Cardiac fibroblast (primary cell): ENCODE measurements around the gene PRKCA.
"Not testable (repeated sequence)": the region's sequence is repeated elsewhere in the genome, so short reads cannot be mapped to it uniquely, and the experiment has no call there.

ENCODE experiments used
- DNase-seq, 2 donors: peaks; one replicate each; pipeline versions ENCODE4 v3.0.0 to v3.0.0-alpha.2; 2010; ENCODE audit warnings: low read depth in 2 of 2
- H3K4me3 ChIP-seq, 2 donors: replicated peaks in 1 of 2; 1 replicate in 1 of 2; 2 replicates in 1 of 2; pipeline ENCODE4 v1.5.1; 2011; ENCODE audit warnings: low read depth in 2 of 2, low read length in 2 of 2, mild to moderate bottlenecking in 2 of 2, moderate library complexity in 1 of 2
- TF ChIP-seq, protein P1 (sequence below): IDR thresholded peaks from one replicate; pipeline ENCODE4 v1.5.1; 2011; ENCODE audit warnings: low read depth, mild to moderate bottlenecking, low read length, inconsistent platforms

Gene PRKCA

DNA sequence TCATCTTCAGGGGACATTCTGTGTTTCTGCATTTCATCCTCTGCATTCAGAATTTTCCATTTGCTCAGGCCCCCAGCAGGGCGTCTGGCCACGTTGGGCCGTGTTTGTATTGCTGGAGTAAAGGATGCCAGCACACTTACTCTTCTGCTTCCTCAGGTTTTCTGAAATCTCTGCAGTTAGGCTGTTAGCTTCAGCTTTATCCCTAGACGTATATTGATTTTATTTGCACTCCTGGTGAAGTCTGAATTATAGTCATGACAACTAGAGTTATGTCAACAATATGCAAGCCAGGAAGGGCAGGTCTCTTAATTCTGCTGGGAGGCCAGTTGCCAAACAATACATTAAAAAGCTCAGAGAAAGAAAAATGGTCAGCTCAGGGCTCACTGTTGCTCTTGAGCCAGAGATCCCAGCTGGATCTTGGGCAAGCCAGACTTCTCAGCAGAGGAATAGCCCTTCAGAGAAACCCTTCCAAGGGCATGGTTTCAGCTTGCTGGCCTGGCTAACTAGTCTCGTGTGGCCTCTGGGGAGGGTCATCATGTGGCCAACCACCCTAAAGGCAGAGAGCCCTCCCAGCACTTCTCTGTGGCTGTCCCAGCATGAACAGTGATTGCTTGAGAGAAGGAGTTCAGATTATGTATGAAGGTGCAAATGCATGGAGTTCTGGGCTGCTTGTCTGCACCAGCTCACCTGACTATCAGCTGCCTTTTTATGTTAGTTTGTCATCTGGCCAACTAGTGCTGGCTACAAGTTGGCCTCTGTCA, 422.3 kb downstream of the PRKCA start:
- DNase-seq: peak; percentile 63 to 77
- TF ChIP-seq, protein P1, sequence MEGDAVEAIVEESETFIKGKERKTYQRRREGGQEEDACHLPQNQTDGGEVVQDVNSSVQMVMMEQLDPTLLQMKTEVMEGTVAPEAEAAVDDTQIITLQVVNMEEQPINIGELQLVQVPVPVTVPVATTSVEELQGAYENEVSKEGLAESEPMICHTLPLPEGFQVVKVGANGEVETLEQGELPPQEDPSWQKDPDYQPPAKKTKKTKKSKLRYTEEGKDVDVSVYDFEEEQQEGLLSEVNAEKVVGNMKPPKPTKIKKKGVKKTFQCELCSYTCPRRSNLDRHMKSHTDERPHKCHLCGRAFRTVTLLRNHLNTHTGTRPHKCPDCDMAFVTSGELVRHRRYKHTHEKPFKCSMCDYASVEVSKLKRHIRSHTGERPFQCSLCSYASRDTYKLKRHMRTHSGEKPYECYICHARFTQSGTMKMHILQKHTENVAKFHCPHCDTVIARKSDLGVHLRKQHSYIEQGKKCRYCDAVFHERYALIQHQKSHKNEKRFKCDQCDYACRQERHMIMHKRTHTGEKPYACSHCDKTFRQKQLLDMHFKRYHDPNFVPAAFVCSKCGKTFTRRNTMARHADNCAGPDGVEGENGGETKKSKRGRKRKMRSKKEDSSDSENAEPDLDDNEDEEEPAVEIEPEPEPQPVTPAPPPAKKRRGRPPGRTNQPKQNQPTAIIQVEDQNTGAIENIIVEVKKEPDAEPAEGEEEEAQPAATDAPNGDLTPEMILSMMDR: no peak
- no peak overlapping the region for H3K4me3 ChIP-seq

DNA sequence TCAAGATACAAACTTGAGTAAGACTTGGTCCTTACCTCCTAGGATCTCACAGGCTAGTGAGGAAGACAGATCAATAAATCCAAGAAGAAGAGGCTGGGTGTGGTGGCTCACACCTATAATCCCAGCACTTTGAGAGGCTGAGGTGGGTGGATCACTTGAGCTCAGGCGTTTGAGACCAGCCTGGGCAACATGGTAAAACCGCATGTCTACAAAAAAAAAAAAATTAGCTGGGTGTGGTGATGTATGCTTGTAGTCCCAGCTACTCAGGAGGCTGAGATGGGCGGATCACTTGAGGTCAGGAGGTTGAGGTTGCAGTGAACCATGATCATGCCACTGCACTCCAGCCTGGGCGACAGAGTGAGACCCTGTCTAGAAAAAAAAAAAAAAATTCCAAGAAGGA, 423.0 kb downstream of the PRKCA start:
- DNase-seq, H3K4me3 ChIP-seq: not testable (repeated sequence)

DNA sequence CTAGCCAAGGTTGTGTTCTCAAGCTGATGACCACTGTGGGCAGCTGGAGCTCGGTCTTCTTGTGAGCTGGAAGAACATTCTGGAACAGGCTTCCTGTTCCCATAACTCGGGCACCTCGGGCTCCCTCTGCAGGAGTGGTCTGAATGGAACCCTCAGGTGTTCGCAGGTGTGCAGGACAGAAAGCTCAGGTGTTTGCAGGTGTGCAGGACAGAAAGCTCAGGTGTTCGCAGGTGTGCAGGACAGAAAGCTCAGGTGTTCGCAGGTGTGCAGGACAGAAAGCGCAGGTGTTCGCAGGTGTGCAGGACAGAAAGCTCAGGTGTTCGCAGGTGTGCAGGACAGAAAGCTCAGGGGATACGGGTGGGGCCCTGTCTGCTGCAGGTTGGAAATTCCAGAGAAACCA, 423.5 kb downstream of the PRKCA start:
- DNase-seq: no peak
- TF ChIP-seq, protein P1: no peak
- no peak overlapping the region for H3K4me3 ChIP-seq

DNA sequence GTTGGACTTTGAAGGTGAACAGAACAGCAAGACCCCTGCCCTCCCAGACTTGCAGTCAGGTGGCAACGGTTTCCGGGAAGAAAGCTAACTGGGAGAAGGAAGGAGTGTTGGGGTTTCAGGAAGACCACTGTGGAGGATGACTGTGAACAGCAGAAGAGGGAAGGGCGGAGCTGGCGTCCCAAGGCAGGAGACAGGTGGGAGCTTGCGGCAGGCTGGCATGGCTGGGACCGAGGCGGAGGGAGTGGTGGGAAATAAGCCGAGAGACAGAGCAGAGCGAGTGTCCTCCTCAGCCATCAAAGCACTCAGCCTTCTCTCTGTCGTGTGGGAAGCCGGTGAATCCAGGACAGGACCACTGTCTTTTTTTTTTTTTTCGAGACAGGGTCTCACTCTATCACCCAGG, 424.0 kb downstream of the PRKCA start:
- H3K4me3 ChIP-seq: no peak overlapping the region
- TF ChIP-seq, protein P1: no peak
- DNase-seq: no peak

DNA sequence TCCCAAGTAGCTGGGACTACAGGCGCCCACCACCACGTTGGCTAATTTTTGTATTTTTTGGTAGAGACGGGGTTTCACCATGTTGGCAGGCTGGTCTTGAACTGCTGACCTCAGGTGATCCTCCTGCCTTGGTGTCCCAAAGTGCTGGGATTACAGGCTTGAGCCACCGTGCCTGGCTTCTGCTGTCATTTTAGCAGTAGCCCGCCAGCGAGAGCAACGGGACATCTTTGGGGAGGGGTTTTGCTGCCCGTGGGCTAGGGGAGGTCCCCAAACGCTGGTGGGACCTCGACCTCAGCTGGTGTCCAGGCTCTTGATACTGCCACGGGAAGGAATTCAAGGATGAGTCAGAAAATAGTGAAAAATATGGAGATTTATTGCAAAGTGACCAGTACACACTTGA, 424.4 kb downstream of the PRKCA start:
- no peak for DNase-seq
- no peak overlapping the region for H3K4me3 ChIP-seq
- TF ChIP-seq, protein P1: no peak

DNA sequence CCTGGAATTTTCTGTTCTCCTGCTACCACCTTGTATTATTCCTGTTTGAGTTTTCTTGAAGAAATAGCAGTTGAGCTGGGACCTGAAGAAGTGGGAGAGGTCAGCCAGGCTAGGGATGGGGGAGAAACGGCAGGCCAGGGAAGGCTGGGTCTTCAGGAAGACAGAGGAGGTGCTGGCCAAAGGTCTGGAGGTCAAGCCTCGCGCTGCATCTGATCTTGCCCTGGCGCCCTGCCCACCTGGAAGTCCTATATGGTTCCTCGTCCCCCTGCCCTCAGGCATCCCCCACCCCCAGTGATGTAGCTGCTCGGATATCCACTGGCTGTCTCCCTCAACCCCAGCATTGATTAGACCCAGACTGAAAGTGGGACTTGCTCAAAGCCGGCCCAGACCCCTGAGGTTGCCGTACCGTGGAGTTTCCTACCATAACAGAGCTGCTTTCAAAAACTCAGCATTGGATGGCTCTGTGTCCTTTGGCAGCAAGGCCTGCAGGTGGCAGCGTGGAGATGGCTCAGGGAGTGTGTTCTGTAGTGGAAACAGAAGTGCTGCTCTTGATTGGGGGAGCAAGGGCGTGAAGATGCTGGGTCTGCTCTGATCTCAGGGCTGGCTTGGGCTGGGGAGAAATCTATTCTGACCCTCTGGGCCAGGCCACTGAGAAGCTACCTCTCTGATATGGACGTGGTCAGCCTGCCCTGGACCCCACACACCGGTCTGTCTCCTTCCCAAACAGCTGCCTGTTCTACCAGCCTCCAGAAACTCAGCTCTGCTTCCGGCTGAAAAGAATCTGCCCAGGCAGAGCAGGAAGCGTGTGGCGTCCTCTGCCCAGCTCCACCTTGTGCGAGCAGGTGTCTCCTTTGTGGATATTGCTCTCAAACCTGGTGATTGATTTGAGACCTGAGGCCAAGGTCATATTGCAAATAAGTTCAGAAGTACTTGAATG, 425.5 kb downstream of the PRKCA start:
- TF ChIP-seq, protein P1: peak; percentile 76
- peak; percentile 61 to 63 for DNase-seq
- no peak overlapping the region for H3K4me3 ChIP-seq

DNA sequence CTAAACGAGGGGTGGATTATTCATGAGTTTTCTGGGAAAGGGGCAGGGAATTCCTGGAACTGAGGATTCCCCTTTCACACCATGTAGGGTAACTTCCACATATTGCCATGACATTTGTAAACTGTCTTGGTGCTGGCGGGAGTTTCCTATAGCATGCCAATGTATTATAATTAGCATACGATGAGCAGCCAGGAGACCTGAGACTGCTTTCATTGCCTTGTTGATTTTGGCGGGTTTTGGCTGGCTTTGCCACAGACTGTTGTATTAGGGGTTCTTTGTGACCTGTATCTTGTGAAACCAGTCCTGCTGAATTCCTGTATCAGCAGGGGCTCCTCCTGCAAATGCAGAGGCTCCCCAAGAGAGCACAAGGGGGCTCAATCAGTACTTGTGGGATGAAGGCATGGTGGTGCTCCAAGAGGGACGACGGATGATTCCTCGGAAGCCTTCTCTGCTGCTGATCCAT, 428.1 kb downstream of the PRKCA start:
- no peak for DNase-seq
- TF ChIP-seq, protein P1: no peak
- H3K4me3 ChIP-seq: no peak overlapping the region
